ENCODE results near the gene ID3.
"Not testable (repeated sequence)": the region's sequence is repeated elsewhere in the genome, so short reads cannot be mapped to it uniquely, and the experiment has no call there.

ID3 gene

GRCh38 chr1:23588749-23589548 is 29.6 kb upstream of the ID3 start:
- no peak for DNase-seq (ENCODE audit: low spot score)

- DNase-seq (ENCODE audit: low spot score): no peak
Measured at GRCh38 chr1:23585321-23586022, 26.2 kb upstream of the ID3 start.

- not testable (repeated sequence) for DNase-seq (ENCODE audit: low spot score)
Measured at GRCh38 chr1:23583727-23584126, 24.4 kb upstream of the ID3 start.

GRCh38 chr1:23582820-23583219 is 23.5 kb upstream of the ID3 start:
- no peak for DNase-seq (ENCODE audit: low spot score)

GRCh38 chr1:23581219-23581618 is 21.9 kb upstream of the ID3 start:
- no peak for DNase-seq (ENCODE audit: low spot score)

- no peak for DNase-seq (ENCODE audit: low spot score)
Measured at GRCh38 chr1:23578997-23579363, 19.7 kb upstream of the ID3 start.

- DNase-seq (ENCODE audit: low spot score): no peak
Measured at GRCh38 chr1:23578311-23578996, 19.2 kb upstream of the ID3 start.

GRCh38 chr1:23577056-23578004 is 18.0 kb upstream of the ID3 start:
- DNase-seq (ENCODE audit: low spot score): no peak

GRCh38 chr1:23576338-23577055 is 17.2 kb upstream of the ID3 start:
- DNase-seq (ENCODE audit: low spot score): no peak

- no peak for DNase-seq (ENCODE audit: low spot score)
Measured at GRCh38 chr1:23575226-23575810, 16.0 kb upstream of the ID3 start.

GRCh38 chr1:23574265-23574754 is 15.0 kb upstream of the ID3 start:
- DNase-seq (ENCODE audit: low spot score): no peak

GRCh38 chr1:23573574-23574182 is 14.4 kb upstream of the ID3 start:
- no peak for DNase-seq (ENCODE audit: low spot score)

- DNase-seq (ENCODE audit: low spot score): no peak
Measured at GRCh38 chr1:23571465-23571864, 12.2 kb upstream of the ID3 start.

- no peak for DNase-seq (ENCODE audit: low spot score)
Measured at GRCh38 chr1:23570001-23570691, 10.8 kb upstream of the ID3 start.

- DNase-seq (ENCODE audit: low spot score): no peak
Measured at GRCh38 chr1:23568608-23569383, 9.5 kb upstream of the ID3 start.

- DNase-seq (ENCODE audit: low spot score): no peak
Measured at GRCh38 chr1:23567996-23568607, 8.8 kb upstream of the ID3 start.

GRCh38 chr1:23567629-23567995 is 8.3 kb upstream of the ID3 start:
- no peak for DNase-seq (ENCODE audit: low spot score)

- no peak for DNase-seq (ENCODE audit: low spot score)
Measured at GRCh38 chr1:23566304-23566703, 7.0 kb upstream of the ID3 start.

Measured in HuH-7.5 (cell line).